OCI-LY1 (cell line): Measurements from ENCODE around the gene PTPRT.

Experiments used
- H2AFZ ChIP-seq: fragments of 200-600 bp; sonication (generic), shearing (Covaris generic); 2 replicates; pipeline ENCODE4 v1.6.0; 2014; ENCODE audit warnings: antibody characterized with exemption, mild to moderate bottlenecking, low read length
- H3F3A ChIP-seq: fragments of 200-600 bp; sonication (generic), shearing (Covaris generic); 2 replicates; pipeline ENCODE4 v1.6.0; 2014; ENCODE audit warnings: mild to moderate bottlenecking, antibody characterized with exemption, low read length, moderate library complexity; ENCODE audit not compliant: insufficient read depth
- H3K27ac ChIP-seq: fragments of 200-600 bp; sonication (generic); 2 replicates; pipeline ENCODE4 v1.5.1; 2014; ENCODE audit warnings: low read length, mixed run types, mild to moderate bottlenecking, low read depth; ENCODE audit not compliant: poor library complexity, severe bottlenecking
- H3K27me3 ChIP-seq: fragments of 200-600 bp; sonication (generic); 2 replicates; pipeline ENCODE4 v1.6.0; 2014; ENCODE audit warnings: antibody characterized with exemption, mild to moderate bottlenecking, low read length, moderate library complexity; ENCODE audit not compliant: insufficient read depth
- H3K36me3 ChIP-seq: fragments of 200-600 bp; sonication (generic); 2 replicates; pipeline ENCODE4 v1.6.1; 2014; ENCODE audit warnings: mild to moderate bottlenecking, antibody characterized with exemption, low read length, moderate library complexity, mixed read lengths; ENCODE audit not compliant: insufficient read depth
- H3K4me1 ChIP-seq: fragments of 200-600 bp; sonication (generic); 2 replicates; pipeline ENCODE4 v1.5.1; 2014; ENCODE audit warnings: mild to moderate bottlenecking, low read length, moderate library complexity; ENCODE audit not compliant: insufficient read depth, severe bottlenecking
- H3K4me2 ChIP-seq: fragments of 200-600 bp; sonication (generic), shearing (Covaris generic); 2 replicates; pipeline ENCODE4 v1.6.1; 2014; ENCODE audit warnings: low read length
- H3K4me3 ChIP-seq: fragments of 200-600 bp; sonication (generic); 2 replicates; pipeline ENCODE4 v1.5.1; 2014; ENCODE audit warnings: low read length, low read depth, mild to moderate bottlenecking, mixed read lengths; ENCODE audit not compliant: poor library complexity, severe bottlenecking
- H3K79me2 ChIP-seq: fragments of 200-600 bp; shearing (Covaris generic); 2 replicates; pipeline ENCODE4 v1.6.1; 2016; ENCODE audit warnings: mixed run types, low read length, mixed read lengths; ENCODE audit not compliant: insufficient read depth
- H3K9ac ChIP-seq: fragments of 200-600 bp; sonication (generic), shearing (Covaris generic); 2 replicates; pipeline ENCODE4 v1.6.1; 2014; ENCODE audit warnings: mild to moderate bottlenecking, low read length, mixed read lengths
- H3K9me2 ChIP-seq: fragments of 200-600 bp; sonication (generic), shearing (Covaris generic); 2 replicates; pipeline ENCODE4 v1.6.1; 2014; ENCODE audit warnings: low read depth, mild to moderate bottlenecking, low read length, mixed read lengths
- H3K9me3 ChIP-seq: fragments of 200-600 bp; shearing (Covaris generic); 2 replicates; pipeline ENCODE4 v1.6.1; 2014; ENCODE audit warnings: low read length, mixed read lengths
- H4K20me1 ChIP-seq: fragments of 200-600 bp; sonication (generic), shearing (Covaris generic); 2 replicates; pipeline ENCODE4 v1.6.0; 2016; ENCODE audit warnings: mild to moderate bottlenecking, low read length; ENCODE audit not compliant: insufficient read depth
- CTCF ChIP-seq: fragments of 200-600 bp; sonication (generic), shearing (Covaris generic); IDR thresholded peaks from 2 replicates; pipeline ENCODE4 v1.5.1; 2017; ENCODE audit warnings: mild to moderate bottlenecking, antibody characterized with exemption, low read length, moderate library complexity, mixed read lengths
- EZH2 ChIP-seq: fragments of 200-600 bp; sonication (generic), shearing (Covaris generic); IDR thresholded peaks from 2 replicates; pipeline ENCODE4 v1.8.0; 2017; ENCODE audit warnings: borderline replicate concordance, mixed run types, mild to moderate bottlenecking, antibody characterized with exemption, low read length, moderate library complexity, mixed read lengths

PTPRT gene

GRCh38 chr20:43189554-43190331 is at the start of gene PTPRT:
TSS of gene PTPRT (minus strand) at chr20:43189906. CDS start at chr20:43189733, 173 bp downstream.
- Histone ChIP-seq H4K20me1 (no peaks in the 10 kb centered on the region), H3K9me2 (no peaks in the 10 kb centered on the region), H3K27ac (no peak within 1 kb of the TSS), H3K9ac (no peak within 1 kb of the TSS), H3K4me2 (no peak within 1 kb of the TSS), H3K4me3 (no peak within 1 kb of the TSS), H3K4me1 (no peaks in the 10 kb centered on the region), H2AFZ (no peak within 1 kb of the TSS), H3K27me3 (no peaks in the 10 kb centered on the region), H3K36me3 (no peaks in the 10 kb centered on the region), H3F3A (no peaks in the 10 kb centered on the region), H3K9me3 (no peaks in the 10 kb centered on the region), H3K79me2 (no peaks in the 10 kb centered on the region)
- TF ChIP-seq EZH2 (no peak), CTCF (no peak)

GRCh38 chr20:43238833-43239232 is 49.1 kb upstream of the PTPRT start:
- Histone ChIP-seq H3K4me2 (no peak overlapping the region), H3K79me2 (no peaks in the 10 kb centered on the region), H3K4me3 (no peak overlapping the region), H4K20me1 (no peaks in the 10 kb centered on the region), H3K9me2 (no peaks in the 10 kb centered on the region), H3K9me3 (no peaks in the 10 kb centered on the region), H3K9ac (no peak overlapping the region), H2AFZ (no peak overlapping the region), H3K36me3 (no peaks in the 10 kb centered on the region), H3K27me3 (no peaks in the 10 kb centered on the region; the same call in 1 of the 2 replicates), H3K4me1 (no peaks in the 10 kb centered on the region), H3K27ac (no peak overlapping the region), H3F3A (no peaks in the 10 kb centered on the region)
- TF ChIP-seq CTCF (no peak), EZH2 (no peak)

GRCh38 chr20:43238266-43238665 is 48.6 kb upstream of the PTPRT start:
- H3K9ac ChIP-seq, result no peak overlapping the region
- no peak overlapping the region for H3K4me2 ChIP-seq
- H3K27me3 ChIP-seq, result no peaks in the 10 kb centered on the region; the same call in 1 of the 2 replicates
- H3F3A ChIP-seq, result no peaks in the 10 kb centered on the region
- H2AFZ ChIP-seq, result no peak overlapping the region
- no peaks in the 10 kb centered on the region for H3K9me3 ChIP-seq
- no peaks in the 10 kb centered on the region for H3K79me2 ChIP-seq
- H4K20me1 ChIP-seq, result no peaks in the 10 kb centered on the region
- TF ChIP-seq EZH2, result no peak
- TF ChIP-seq CTCF, result no peak
- no peak overlapping the region for H3K27ac ChIP-seq
- H3K4me1 ChIP-seq, result no peaks in the 10 kb centered on the region
- H3K4me3 ChIP-seq, result no peak overlapping the region
- H3K9me2 ChIP-seq, result no peaks in the 10 kb centered on the region
- H3K36me3 ChIP-seq, result no peaks in the 10 kb centered on the region
